ENCODE measurements around the gene LCLAT1. TPM values are rescaled to one million over a fixed set of nuclear protein-coding genes. Genes with fewer than 3 reads are reported as not detected.

The LCLAT1 gene
- polyA plus RNA-seq, 1 of the 3 experiments (the other 2 are of a cell fraction), result 6.9 TPM

GRCh38 chr2:30424231-30424630 is 22.8 kb upstream of the LCLAT1 start:
- DNase-seq, result no peak
- Histone ChIP-seq H3K27ac (ENCODE audit: low read depth in 2 of 2, low read length in 1 of 2) (no peak overlapping the region), H2AFZ (ENCODE audit: low read depth) (no peak overlapping the region), H3K9ac (no peak overlapping the region), H3K4me1 (ENCODE audit: control insufficient read depth in 1 of 2, insufficient read depth in 2 of 2, low read depth in 1 of 2, low read length in 1 of 2) (peaks cover 20 to 29% of the 10 kb centered on the region in 2 experiments; a peak in 3 of 4 replicates), H3K9me2 (no peaks in the 10 kb centered on the region), H4K20me1 (ENCODE audit: insufficient read depth) (no peaks in the 10 kb centered on the region), H3K27me3 (ENCODE audit: insufficient read depth) (no peaks in the 10 kb centered on the region), H3K4me3 (ENCODE audit: low read depth in 2 of 2, low read length in 1 of 2) (no peak overlapping the region), H3K4me2 (no peak overlapping the region), H3F3A (replicated peaks; ENCODE audit: insufficient read depth) (peaks cover 8% of the 10 kb centered on the region), H3K36me3 (replicated peaks in 1 of 2; ENCODE audit: control insufficient read depth in 1 of 2, insufficient read depth in 2 of 2, low read length in 1 of 2) (no peaks in the 10 kb centered on the region), H3K9me3 (no peaks in the 10 kb centered on the region), H3K79me2 (ENCODE audit: insufficient read depth) (no peaks in the 10 kb centered on the region)
- 91% methylated on average over 1 of the region's 1 CpG for WGBS (ENCODE audit: low lambda C conversion rate)
- ChIA-PET CTCF (interaction anchor here (0.9 to 1.9 kb wide), 5 partner anchors 11 to 290 kb away, joined by 3 to 6 read pairs (median 5); no protein-coding TSS in a partner anchor), POLR2A (no interaction called here)
- TF ChIP-seq, protein P1, sequence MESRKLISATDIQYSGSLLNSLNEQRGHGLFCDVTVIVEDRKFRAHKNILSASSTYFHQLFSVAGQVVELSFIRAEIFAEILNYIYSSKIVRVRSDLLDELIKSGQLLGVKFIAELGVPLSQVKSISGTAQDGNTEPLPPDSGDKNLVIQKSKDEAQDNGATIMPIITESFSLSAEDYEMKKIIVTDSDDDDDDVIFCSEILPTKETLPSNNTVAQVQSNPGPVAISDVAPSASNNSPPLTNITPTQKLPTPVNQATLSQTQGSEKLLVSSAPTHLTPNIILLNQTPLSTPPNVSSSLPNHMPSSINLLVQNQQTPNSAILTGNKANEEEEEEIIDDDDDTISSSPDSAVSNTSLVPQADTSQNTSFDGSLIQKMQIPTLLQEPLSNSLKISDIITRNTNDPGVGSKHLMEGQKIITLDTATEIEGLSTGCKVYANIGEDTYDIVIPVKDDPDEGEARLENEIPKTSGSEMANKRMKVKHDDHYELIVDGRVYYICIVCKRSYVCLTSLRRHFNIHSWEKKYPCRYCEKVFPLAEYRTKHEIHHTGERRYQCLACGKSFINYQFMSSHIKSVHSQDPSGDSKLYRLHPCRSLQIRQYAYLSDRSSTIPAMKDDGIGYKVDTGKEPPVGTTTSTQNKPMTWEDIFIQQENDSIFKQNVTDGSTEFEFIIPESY (IDR thresholded peaks at IDR 0.05; ENCODE audit: borderline replicate concordance, low read depth), result no peak
- TF ChIP-seq RCOR1 (IDR thresholded peaks at IDR 0.05; ENCODE audit: low read length) (no peak), POLR2AphosphoS5 (IDR thresholded peaks at IDR 0.05; ENCODE audit: low read depth, low read length) (no peak), SMC3 (IDR thresholded peaks at IDR 0.05; ENCODE audit: low read depth, low read length) (no peak)
- TF ChIP-seq, protein P2, sequence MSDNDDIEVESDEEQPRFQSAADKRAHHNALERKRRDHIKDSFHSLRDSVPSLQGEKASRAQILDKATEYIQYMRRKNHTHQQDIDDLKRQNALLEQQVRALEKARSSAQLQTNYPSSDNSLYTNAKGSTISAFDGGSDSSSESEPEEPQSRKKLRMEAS (IDR thresholded peaks at IDR 0.05; ENCODE audit: low read depth), result no peak

DNA sequence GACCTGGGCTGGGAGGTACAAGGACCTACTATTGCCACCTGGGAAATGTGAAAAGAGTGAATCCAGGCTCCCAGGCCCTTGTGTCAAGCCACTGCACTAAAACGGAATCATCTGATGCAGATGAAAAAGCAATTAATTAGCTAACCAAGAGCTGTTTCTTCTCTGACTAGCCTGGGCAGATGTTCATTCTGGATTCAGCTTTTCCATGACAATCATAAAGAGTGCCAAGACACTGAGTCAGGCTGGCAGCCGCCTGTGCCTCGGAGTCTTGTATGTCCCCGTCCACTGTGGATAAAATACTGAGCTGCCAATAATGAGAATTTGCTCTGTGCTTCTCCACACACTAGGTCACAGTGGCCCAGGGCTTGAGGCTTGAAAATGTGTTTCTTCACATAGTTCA is 21.7 kb upstream of the LCLAT1 start:
- Histone ChIP-seq H3K4me2 (no peak overlapping the region), H3K27ac (ENCODE audit: low read depth in 2 of 2, low read length in 1 of 2) (peak overlapping the region in 1 of 2 experiments; percentile 36; a peak in 2 of 4 replicates), H3K9ac (no peak overlapping the region), H3K27me3 (ENCODE audit: insufficient read depth) (no peaks in the 10 kb centered on the region), H3K9me3 (no peaks in the 10 kb centered on the region), H3K4me1 (ENCODE audit: control insufficient read depth in 1 of 2, insufficient read depth in 2 of 2, low read depth in 1 of 2, low read length in 1 of 2) (peaks cover 20 to 29% of the 10 kb centered on the region in 2 experiments; a peak in 3 of 4 replicates), H2AFZ (ENCODE audit: low read depth) (0 out of 2 replicates have a peak overlapping the region, but pooled peaks have one; percentile 2), H3K4me3 (ENCODE audit: low read depth in 2 of 2, low read length in 1 of 2) (no peak overlapping the region), H4K20me1 (ENCODE audit: insufficient read depth) (no peaks in the 10 kb centered on the region), H3K9me2 (no peaks in the 10 kb centered on the region), H3F3A (replicated peaks; ENCODE audit: insufficient read depth) (peaks cover 8% of the 10 kb centered on the region), H3K79me2 (ENCODE audit: insufficient read depth) (no peaks in the 10 kb centered on the region), H3K36me3 (replicated peaks in 1 of 2; ENCODE audit: control insufficient read depth in 1 of 2, insufficient read depth in 2 of 2, low read length in 1 of 2) (no peaks in the 10 kb centered on the region)
- WGBS (ENCODE audit: low lambda C conversion rate), result 33% methylated on average over 4 of the region's 4 CpGs
- ChIA-PET POLR2A (no interaction called here), CTCF (interaction anchor here (0.9 to 1.8 kb wide), 2 partner anchors 149 to 186 kb away, joined by 3 to 5 read pairs; no protein-coding TSS in a partner anchor)
- DNase-seq, result peak; percentile 34
- TF ChIP-seq USF1 (IDR thresholded peaks at IDR 0.05; ENCODE audit: borderline replicate concordance, low read depth) (no peak), NFIC (IDR thresholded peaks at IDR 0.05; ENCODE audit: borderline replicate concordance) (peak; percentile 33), POLR2AphosphoS5 (IDR thresholded peaks at IDR 0.05; ENCODE audit: low read depth, low read length) (no peak), RXRA (IDR thresholded peaks at IDR 0.05; ENCODE audit: borderline replicate concordance, low read depth) (no peak), TCF12 (IDR thresholded peaks at IDR 0.05) (peak; percentile 53; the same call in 1 of the 2 replicates), GABPA (IDR thresholded peaks at IDR 0.05; ENCODE audit: low read depth) (no peak), FOSL2 (IDR thresholded peaks at IDR 0.05; ENCODE audit: borderline replicate concordance, low read depth) (0 out of 2 replicates have a peak, but pooled peaks have one; percentile 30), RCOR1 (IDR thresholded peaks at IDR 0.05; ENCODE audit: low read length) (0 out of 2 replicates have a peak, but pooled peaks have one; percentile 35), TEAD4 (IDR thresholded peaks at IDR 0.05; ENCODE audit: borderline replicate concordance, insufficient read depth) (no peak), RFX5 (IDR thresholded peaks at IDR 0.05; ENCODE audit: low read length) (no peak), GATA2 (CRISPR knock-in tag; IDR thresholded peaks at IDR 0.05) (no peak), PBX3 (IDR thresholded peaks at IDR 0.05) (peak; percentile 27; the same call in 1 of the 2 replicates), NRF1 (IDR thresholded peaks at IDR 0.05; ENCODE audit: low read depth, low read length) (no peak), YY1 (IDR thresholded peaks at IDR 0.05; ENCODE audit: low read depth) (no peak), FOXJ3 (CRISPR knock-in tag; IDR thresholded peaks at IDR 0.05) (no peak), MXI1 (IDR thresholded peaks at IDR 0.05; ENCODE audit: low read depth, low read length) (no peak)
- TF ChIP-seq, protein P3, sequence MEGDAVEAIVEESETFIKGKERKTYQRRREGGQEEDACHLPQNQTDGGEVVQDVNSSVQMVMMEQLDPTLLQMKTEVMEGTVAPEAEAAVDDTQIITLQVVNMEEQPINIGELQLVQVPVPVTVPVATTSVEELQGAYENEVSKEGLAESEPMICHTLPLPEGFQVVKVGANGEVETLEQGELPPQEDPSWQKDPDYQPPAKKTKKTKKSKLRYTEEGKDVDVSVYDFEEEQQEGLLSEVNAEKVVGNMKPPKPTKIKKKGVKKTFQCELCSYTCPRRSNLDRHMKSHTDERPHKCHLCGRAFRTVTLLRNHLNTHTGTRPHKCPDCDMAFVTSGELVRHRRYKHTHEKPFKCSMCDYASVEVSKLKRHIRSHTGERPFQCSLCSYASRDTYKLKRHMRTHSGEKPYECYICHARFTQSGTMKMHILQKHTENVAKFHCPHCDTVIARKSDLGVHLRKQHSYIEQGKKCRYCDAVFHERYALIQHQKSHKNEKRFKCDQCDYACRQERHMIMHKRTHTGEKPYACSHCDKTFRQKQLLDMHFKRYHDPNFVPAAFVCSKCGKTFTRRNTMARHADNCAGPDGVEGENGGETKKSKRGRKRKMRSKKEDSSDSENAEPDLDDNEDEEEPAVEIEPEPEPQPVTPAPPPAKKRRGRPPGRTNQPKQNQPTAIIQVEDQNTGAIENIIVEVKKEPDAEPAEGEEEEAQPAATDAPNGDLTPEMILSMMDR (IDR thresholded peaks at IDR 0.05), result no peak
- TF ChIP-seq, protein P4, sequence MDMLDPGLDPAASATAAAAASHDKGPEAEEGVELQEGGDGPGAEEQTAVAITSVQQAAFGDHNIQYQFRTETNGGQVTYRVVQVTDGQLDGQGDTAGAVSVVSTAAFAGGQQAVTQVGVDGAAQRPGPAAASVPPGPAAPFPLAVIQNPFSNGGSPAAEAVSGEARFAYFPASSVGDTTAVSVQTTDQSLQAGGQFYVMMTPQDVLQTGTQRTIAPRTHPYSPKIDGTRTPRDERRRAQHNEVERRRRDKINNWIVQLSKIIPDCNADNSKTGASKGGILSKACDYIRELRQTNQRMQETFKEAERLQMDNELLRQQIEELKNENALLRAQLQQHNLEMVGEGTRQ (IDR thresholded peaks at IDR 0.05; ENCODE audit: borderline replicate concordance, low read depth, low read length), result no peak
- TF ChIP-seq, protein P2 (IDR thresholded peaks at IDR 0.05; ENCODE audit: low read depth), result no peak
